ENCODE measurements around the gene CPE.
"Not testable (repeated sequence)": the region's sequence is repeated elsewhere in the genome, so short reads cannot be mapped to it uniquely, and the experiment has no call there.

Gene CPE

DNA sequence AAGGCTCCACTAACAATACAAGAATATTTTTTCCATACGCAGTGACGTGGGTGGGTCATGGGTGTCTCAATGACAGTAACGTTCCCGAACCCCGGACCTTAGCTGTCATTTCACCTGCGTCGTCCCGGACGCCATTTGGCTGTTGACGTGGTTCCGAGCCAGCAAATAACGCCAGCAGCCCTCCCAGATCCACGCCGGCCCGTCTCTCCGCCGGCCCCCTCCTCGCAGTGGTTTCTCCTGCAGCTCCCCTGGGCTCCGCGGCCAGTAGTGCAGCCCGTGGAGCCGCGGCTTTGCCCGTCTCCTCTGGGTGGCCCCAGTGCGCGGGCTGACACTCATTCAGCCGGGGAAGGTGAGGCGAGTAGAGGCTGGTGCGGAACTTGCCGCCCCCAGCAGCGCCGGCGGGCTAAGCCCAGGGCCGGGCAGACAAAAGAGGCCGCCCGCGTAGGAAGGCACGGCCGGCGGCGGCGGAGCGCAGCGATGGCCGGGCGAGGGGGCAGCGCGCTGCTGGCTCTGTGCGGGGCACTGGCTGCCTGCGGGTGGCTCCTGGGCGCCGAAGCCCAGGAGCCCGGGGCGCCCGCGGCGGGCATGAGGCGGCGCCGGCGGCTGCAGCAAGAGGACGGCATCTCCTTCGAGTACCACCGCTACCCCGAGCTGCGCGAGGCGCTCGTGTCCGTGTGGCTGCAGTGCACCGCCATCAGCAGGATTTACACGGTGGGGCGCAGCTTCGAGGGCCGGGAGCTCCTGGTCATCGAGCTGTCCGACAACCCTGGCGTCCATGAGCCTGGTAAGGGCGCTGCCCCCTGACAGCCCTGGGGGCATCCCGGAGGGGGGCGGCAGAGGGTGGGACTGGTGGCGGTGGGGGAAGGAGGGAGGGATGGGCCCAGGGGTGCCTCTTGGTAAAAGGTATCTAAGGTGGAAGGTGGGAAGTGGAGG is at the start of gene CPE:
Gene CPE (plus strand): TSS at position 264 of the 933 bp plus-strand sequence. CDS start 214 bp downstream, at position 478.
- Histone ChIP-seq H3K27ac (no peak within 1 kb of the TSS), H3K9me3 (ENCODE audit: low read depth, low read length) (no peaks in the 10 kb centered on the region), H3K4me3 (peak within 1 kb of the TSS; percentile 38; the same call in 1 of the 2 replicates), H3K36me3 (ENCODE audit: insufficient read depth, low read length) (no peaks in the 10 kb centered on the region), H3K9ac (ENCODE audit: insufficient read length) (no peak within 1 kb of the TSS)
- DNase-seq (ENCODE audit: low read depth, low spot score), result no peak
- TF ChIP-seq EZH2 (IDR thresholded peaks at IDR 0.05), result no peak
- peak; percentile 42; the same call in 1 of the 2 replicates for TF ChIP-seq POLR2AphosphoS5 (IDR thresholded peaks at IDR 0.05; ENCODE audit: borderline replicate concordance, low read depth, low read length)
- no peak for TF ChIP-seq FOXP2 (optimal IDR thresholded peaks at IDR 0.05; ENCODE audit: control extremely low read depth, extremely low read length, insufficient read depth)

- DNase-seq (ENCODE audit: low read depth, low spot score), result no peak
- 0 out of 2 replicates have a peak, but pooled peaks cover 4% of the 10 kb centered on the region for H3K9me3 ChIP-seq (ENCODE audit: low read depth, low read length)
- peak overlapping the region; percentile 62 for H3K9ac ChIP-seq (ENCODE audit: insufficient read length)
- H3K27ac ChIP-seq, result no peak overlapping the region
- TF ChIP-seq POLR2AphosphoS5 (IDR thresholded peaks at IDR 0.05; ENCODE audit: borderline replicate concordance, low read depth, low read length) (no peak), FOXP2 (optimal IDR thresholded peaks at IDR 0.05; ENCODE audit: control extremely low read depth, extremely low read length, insufficient read depth) (no peak), EZH2 (IDR thresholded peaks at IDR 0.05) (no peak)
- H3K36me3 ChIP-seq (ENCODE audit: insufficient read depth, low read length), result peaks cover 62% of the 10 kb centered on the region
- peak overlapping the region; percentile 89 for H3K4me3 ChIP-seq
These were observed 48.7 kb upstream of the CPE start for GRCh38 chr4:165330071-165330470.

- Histone ChIP-seq H3K4me3 (peak overlapping the region; percentile 89), H3K9me3 (ENCODE audit: low read depth, low read length) (no peaks in the 10 kb centered on the region), H3K27ac (no peak overlapping the region), H3K36me3 (ENCODE audit: insufficient read depth, low read length) (peaks cover 68% of the 10 kb centered on the region), H3K9ac (ENCODE audit: insufficient read length) (peak overlapping the region; percentile 62)
- no peak for DNase-seq (ENCODE audit: low read depth, low spot score)
- TF ChIP-seq EZH2 (IDR thresholded peaks at IDR 0.05), result no peak
These were observed 48.1 kb upstream of the CPE start for GRCh38 chr4:165330666-165331065.

- H3K4me3 ChIP-seq, result peak overlapping the region; percentile 89
- no peak for DNase-seq (ENCODE audit: low read depth, low spot score)
- TF ChIP-seq EZH2 (IDR thresholded peaks at IDR 0.05), result no peak
- TF ChIP-seq FOXP2 (optimal IDR thresholded peaks at IDR 0.05; ENCODE audit: control extremely low read depth, extremely low read length, insufficient read depth), result no peak
- TF ChIP-seq POLR2AphosphoS5 (IDR thresholded peaks at IDR 0.05; ENCODE audit: borderline replicate concordance, low read depth, low read length), result no peak
- no peak overlapping the region for H3K27ac ChIP-seq
- H3K36me3 ChIP-seq (ENCODE audit: insufficient read depth, low read length), result peaks cover 75% of the 10 kb centered on the region
- peak overlapping the region; percentile 62 for H3K9ac ChIP-seq (ENCODE audit: insufficient read length)
- H3K9me3 ChIP-seq (ENCODE audit: low read depth, low read length), result no peaks in the 10 kb centered on the region
These were observed 47.4 kb upstream of the CPE start for GRCh38 chr4:165331359-165331758.

DNA sequence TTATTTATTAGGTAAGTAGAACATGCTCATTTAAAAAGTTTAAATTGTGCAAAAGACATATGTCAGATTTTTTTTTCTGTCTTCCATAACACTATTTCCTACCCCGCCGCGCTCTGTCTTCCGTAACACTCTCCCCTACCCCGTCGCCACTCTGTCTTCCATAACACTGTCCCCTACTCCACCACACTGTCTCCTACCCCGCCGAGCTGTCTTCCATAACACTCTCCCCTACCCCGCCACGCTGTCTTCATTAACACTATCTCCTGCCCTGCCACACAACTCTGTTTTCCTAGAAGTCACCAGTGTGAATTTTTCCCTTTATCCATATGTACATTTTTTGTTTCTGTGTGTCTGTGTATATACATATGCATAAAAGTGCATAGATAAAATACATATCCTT is 47.0 kb upstream of the CPE start:
- peaks cover 80% of the 10 kb centered on the region for H3K36me3 ChIP-seq (ENCODE audit: insufficient read depth, low read length)
- no peak overlapping the region for H3K27ac ChIP-seq
- no peaks in the 10 kb centered on the region for H3K9me3 ChIP-seq (ENCODE audit: low read depth, low read length)
- peak overlapping the region; percentile 58 for H3K9ac ChIP-seq (ENCODE audit: insufficient read length)
- peak overlapping the region; percentile 89 for H3K4me3 ChIP-seq
- TF ChIP-seq EZH2 (IDR thresholded peaks at IDR 0.05) (no peak), POLR2AphosphoS5 (IDR thresholded peaks at IDR 0.05; ENCODE audit: borderline replicate concordance, low read depth, low read length) (no peak), FOXP2 (optimal IDR thresholded peaks at IDR 0.05; ENCODE audit: control extremely low read depth, extremely low read length, insufficient read depth) (no peak)
- no peak for DNase-seq (ENCODE audit: low read depth, low spot score)

GRCh38 chr4:165332502-165332901 is 46.3 kb upstream of the CPE start:
- Histone ChIP-seq H3K36me3 (ENCODE audit: insufficient read depth, low read length) (peaks cover 87% of the 10 kb centered on the region), H3K9ac (ENCODE audit: insufficient read length) (no peak overlapping the region), H3K9me3 (ENCODE audit: low read depth, low read length) (no peaks in the 10 kb centered on the region), H3K27ac (no peak overlapping the region), H3K4me3 (peak overlapping the region; percentile 89)
- no peak for DNase-seq (ENCODE audit: low read depth, low spot score)
- no peak for TF ChIP-seq FOXP2 (optimal IDR thresholded peaks at IDR 0.05; ENCODE audit: control extremely low read depth, extremely low read length, insufficient read depth)
- TF ChIP-seq EZH2 (IDR thresholded peaks at IDR 0.05), result no peak
- no peak for TF ChIP-seq POLR2AphosphoS5 (IDR thresholded peaks at IDR 0.05; ENCODE audit: borderline replicate concordance, low read depth, low read length)

DNA sequence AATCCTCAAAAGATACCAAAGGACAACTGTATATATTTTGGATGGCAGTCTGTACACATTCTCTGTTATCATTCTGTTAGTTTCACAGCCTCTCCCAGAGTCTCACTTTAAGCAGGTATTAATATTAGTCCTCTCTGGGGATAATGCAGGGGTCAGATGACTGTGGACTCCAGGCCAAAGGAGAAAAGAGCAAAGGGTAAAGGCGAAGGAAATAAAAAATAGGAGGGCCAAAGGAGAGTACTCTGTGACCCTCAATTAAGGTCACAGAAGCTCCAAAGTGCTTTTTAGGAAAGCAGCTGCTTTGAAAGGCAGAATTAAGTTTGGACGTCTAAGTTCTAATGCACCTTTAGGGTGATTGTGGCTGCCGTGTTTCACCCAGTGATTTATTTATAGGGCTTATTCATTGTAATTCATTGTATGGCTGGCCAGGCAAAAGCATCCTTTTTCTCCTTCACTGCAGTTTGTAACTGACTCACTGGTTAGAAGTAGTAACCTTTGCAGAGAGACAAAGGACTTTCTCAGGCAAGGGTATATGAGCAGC is 43.6 kb upstream of the CPE start:
- no peak for TF ChIP-seq FOXP2 (optimal IDR thresholded peaks at IDR 0.05; ENCODE audit: control extremely low read depth, extremely low read length, insufficient read depth)
- TF ChIP-seq POLR2AphosphoS5 (IDR thresholded peaks at IDR 0.05; ENCODE audit: borderline replicate concordance, low read depth, low read length), result no peak
- TF ChIP-seq EZH2 (IDR thresholded peaks at IDR 0.05), result no peak
- Histone ChIP-seq H3K36me3 (ENCODE audit: insufficient read depth, low read length) (peaks cover 97% of the 10 kb centered on the region), H3K27ac (0 out of 2 replicates have a peak overlapping the region, but pooled peaks have one; percentile 61), H3K9me3 (ENCODE audit: low read depth, low read length) (no peaks in the 10 kb centered on the region), H3K9ac (ENCODE audit: insufficient read length) (no peak overlapping the region), H3K4me3 (no peak overlapping the region)
- DNase-seq (ENCODE audit: low read depth, low spot score), result no peak

DNA sequence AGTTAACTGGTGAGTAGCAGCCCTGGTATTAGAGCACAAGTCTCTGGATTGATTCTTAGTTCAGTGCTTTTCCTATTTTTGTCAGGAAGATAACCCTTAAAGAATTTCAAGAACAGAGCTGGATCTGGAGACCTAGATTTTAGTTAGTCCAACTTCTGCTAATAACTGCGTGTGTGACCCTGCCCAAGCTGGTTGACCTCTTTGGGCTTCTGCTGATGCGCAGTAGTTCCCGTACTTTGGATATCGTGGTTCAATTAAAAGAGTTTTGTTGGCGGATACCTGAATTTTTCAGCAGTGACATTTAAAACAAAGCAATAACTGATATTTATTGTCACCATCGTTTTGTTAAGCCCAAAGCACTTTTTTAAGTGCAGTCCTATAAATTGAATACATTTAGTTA is 42.1 kb upstream of the CPE start:
- no peak for TF ChIP-seq FOXP2 (optimal IDR thresholded peaks at IDR 0.05; ENCODE audit: control extremely low read depth, extremely low read length, insufficient read depth)
- TF ChIP-seq POLR2AphosphoS5 (IDR thresholded peaks at IDR 0.05; ENCODE audit: borderline replicate concordance, low read depth, low read length), result no peak
- TF ChIP-seq EZH2 (IDR thresholded peaks at IDR 0.05), result no peak
- Histone ChIP-seq H3K36me3 (ENCODE audit: insufficient read depth, low read length) (peaks cover 96% of the 10 kb centered on the region), H3K27ac (peak overlapping the region; percentile 13; the same call in 1 of the 2 replicates), H3K9ac (ENCODE audit: insufficient read length) (no peak overlapping the region), H3K9me3 (ENCODE audit: low read depth, low read length) (no peaks in the 10 kb centered on the region), H3K4me3 (no peak overlapping the region)
- no peak for DNase-seq (ENCODE audit: low read depth, low spot score)

- H3K27ac ChIP-seq, result peak overlapping the region; percentile 52; the same call in 1 of the 2 replicates
- H3K9ac ChIP-seq (ENCODE audit: insufficient read length); DNase-seq (ENCODE audit: low read depth, low spot score); H3K9me3 ChIP-seq (ENCODE audit: low read depth, low read length); H3K4me3 ChIP-seq: not testable (repeated sequence)
- peaks cover 64% of the 10 kb centered on the region for H3K36me3 ChIP-seq (ENCODE audit: insufficient read depth, low read length)
These were observed 36.5 kb upstream of the CPE start for GRCh38 chr4:165342340-165342739.

All from SK-N-MC (cell line).